IMR-90 (cell line): ENCODE data around the gene EEIG2. TPM values are rescaled to one million over a fixed set of nuclear protein-coding genes. Genes with fewer than 3 reads are reported as not detected.
"Not testable (repeated sequence)": the region's sequence is repeated elsewhere in the genome, so short reads cannot be mapped to it uniquely, and the experiment has no call there.

ENCODE experiments used
- ATAC-seq: fragments of 200-7000 bp; cut with Tn5 transposase; 2 replicates; pipeline ENCODE4 v1.9.1; 2020; ENCODE audit warnings: low read depth, mild to moderate bottlenecking, moderate library complexity
- BruUV-seq: library from RNA; stranded (reverse); fragments of 400-500 nt; replicated peaks from 2 replicates; lab custom pipeline; 2021; lab: Mats Ljungman, UMichigan
- CTCF ChIA-PET: fragments of 300-600 bp; formaldehyde crosslinking; extraction: SDS; loops from one replicate; lab custom pipeline; 2021; ENCODE audit warnings: antibody characterized with exemption; lab: Yijun Ruan, JAX
- POLR2A ChIA-PET: fragments of 300-600 bp; sonication (Branson Sonifier 250); formaldehyde crosslinking; loops from one replicate; lab custom pipeline; 2022; ENCODE audit warnings: antibody characterized with exemption; ENCODE audit not compliant: unreplicated experiment; lab: Charles Lee
- DNase-seq: peaks from one replicate; pipeline ENCODE4 v3.0.0; 2013
- H2AFZ ChIP-seq: replicated peaks from 2 replicates; pipeline ENCODE3; 2013; ENCODE audit warnings: low read length, mild to moderate bottlenecking; ENCODE audit not compliant: poor library complexity
- H2AK5ac ChIP-seq: 2 replicates; pipeline ENCODE4 v1.6.1; 2013; ENCODE audit warnings: low read depth, low read length, inconsistent platforms
- H2AK9ac ChIP-seq: replicated peaks from 2 replicates; pipeline ENCODE3; 2013; ENCODE audit warnings: mild to moderate bottlenecking, low read depth, low read length, moderate library complexity; ENCODE audit not compliant: poor library complexity
- H2BK120ac ChIP-seq: 2 replicates; pipeline ENCODE4 v1.6.1; 2013; ENCODE audit warnings: low read depth, low read length, inconsistent platforms
- H2BK15ac ChIP-seq: 3 replicates; pipeline ENCODE4 v1.6.1; 2013; ENCODE audit warnings: low read depth, low read length, inconsistent platforms
- H2BK20ac ChIP-seq: 2 replicates; pipeline ENCODE4 v1.6.1; 2013; ENCODE audit warnings: low read depth, mild to moderate bottlenecking, inconsistent platforms, low read length, moderate library complexity
- H2BK5ac ChIP-seq: 2 replicates; pipeline ENCODE4 v1.6.1; 2013; ENCODE audit warnings: mild to moderate bottlenecking, low read depth, low read length, inconsistent platforms; ENCODE audit not compliant: poor library complexity, severe bottlenecking
- H3K14ac ChIP-seq: replicated peaks from 2 replicates; pipeline ENCODE4 v1.6.1; 2013; ENCODE audit warnings: low read depth, low read length, inconsistent platforms
- H3K18ac ChIP-seq: 2 replicates; pipeline ENCODE4 v1.6.1; 2013; ENCODE audit warnings: low read depth, low read length, control low read depth
- H3K23ac ChIP-seq: 2 replicates; pipeline ENCODE4 v1.6.1; 2013; ENCODE audit warnings: low read depth, low read length, inconsistent platforms
- H3K27ac ChIP-seq: 2 replicates; pipeline ENCODE4 v1.5.1; 2013; ENCODE audit warnings: mild to moderate bottlenecking, control low read depth, low read length; ENCODE audit not compliant: insufficient read depth
- H3K27me3 ChIP-seq: 2 replicates; pipeline ENCODE4 v1.6.1; 2013; ENCODE audit warnings: low read length; ENCODE audit not compliant: control insufficient read depth, insufficient read depth
- H3K36me3 ChIP-seq: 2 replicates; pipeline ENCODE4 v1.6.1; 2013; ENCODE audit warnings: low read length, mixed read lengths; ENCODE audit not compliant: control insufficient read depth, insufficient read depth
- H3K4ac ChIP-seq: 2 replicates; pipeline ENCODE4 v1.6.1; 2013; ENCODE audit warnings: low read depth, low read length, inconsistent platforms
- H3K4me1 ChIP-seq: 2 replicates; pipeline ENCODE4 v1.6.1; 2013; ENCODE audit warnings: low read length, mixed read lengths; ENCODE audit not compliant: control insufficient read depth, insufficient read depth
- H3K4me2 ChIP-seq: 2 replicates; pipeline ENCODE4 v1.6.1; 2013; ENCODE audit warnings: low read depth, mild to moderate bottlenecking, control low read depth, low read length, moderate library complexity
- H3K4me3 ChIP-seq: 2 replicates; pipeline ENCODE4 v1.5.1; 2013; ENCODE audit warnings: low read depth, mild to moderate bottlenecking, control low read depth, low read length, moderate library complexity; ENCODE audit not compliant: insufficient read depth
- H3K56ac ChIP-seq: 2 replicates; pipeline ENCODE4 v1.6.1; 2013; ENCODE audit warnings: low read length, inconsistent platforms; ENCODE audit not compliant: insufficient read depth; ENCODE audit errors: extremely low read depth
- H3K79me1 ChIP-seq, 2 experiments: 2 replicates each; pipeline ENCODE4 v1.6.1; 2013; ENCODE audit warnings: low read length in 2 of 2, inconsistent platforms in 1 of 2, low read depth in 1 of 2
- H3K9ac ChIP-seq: 2 replicates; pipeline ENCODE4 v1.6.1; 2013; ENCODE audit warnings: low read depth, low read length, control low read depth
- H3K9me1 ChIP-seq: 2 replicates; pipeline ENCODE4 v1.6.1; 2013; ENCODE audit warnings: low read length, inconsistent platforms; ENCODE audit not compliant: insufficient read depth
- H3K9me3 ChIP-seq: 2 replicates; pipeline ENCODE4 v1.6.1; 2013; ENCODE audit warnings: low read length; ENCODE audit not compliant: control insufficient read depth, insufficient read depth
- H4K20me1 ChIP-seq: 2 replicates; pipeline ENCODE4 v1.6.1; 2013; ENCODE audit warnings: low read length, inconsistent platforms; ENCODE audit not compliant: insufficient read depth
- H4K5ac ChIP-seq: 2 replicates; pipeline ENCODE4 v1.6.1; 2013; ENCODE audit warnings: mild to moderate bottlenecking, low read depth, low read length, control low read depth
- H4K8ac ChIP-seq, 2 experiments: 2 replicates each; pipeline ENCODE4 v1.6.1; 2013; ENCODE audit warnings: low read depth in 2 of 2, low read length in 2 of 2, control low read depth in 1 of 2, inconsistent platforms in 1 of 2
- H4K91ac ChIP-seq: 2 replicates; pipeline ENCODE4 v1.6.1; 2013; ENCODE audit warnings: low read depth, low read length, inconsistent platforms; ENCODE audit not compliant: insufficient read depth
- WGBS, 2 experiments: methylation state at CpG; one replicate each; pipeline versions ENCODE4 v1.1.5 to v1.1.7; 2013; ENCODE audit warnings: missing lambda C conversion rate in 2 of 2; ENCODE audit not compliant: insufficient read length in 1 of 2; ENCODE audit errors: extremely low coverage in 2 of 2; 5-methylcytosine and 5-hydroxymethylcytosine counted together
- dilution Hi-C: fragments of 300-500 bp; cut with HindIII; formaldehyde crosslinking; loops from one replicate; pipeline ENCODE4 v1.14.3; 2018; ENCODE audit warnings: low sequenced_read_pairs; ENCODE audit not compliant: unreplicated experiment
- in situ Hi-C: fragments of 300-500 bp; cut with MboI; formaldehyde crosslinking; loops from 3 replicates; pipeline ENCODE4 v1.14.3; 2019; ENCODE audit warnings: low sequenced_read_pairs, inconsistent platforms, mixed read lengths
- intact Hi-C: fragments of 100-400 bp; cut with micrococcal nuclease; formaldehyde crosslinking; loops from 2 replicates; pipeline ENCODE4 v1.10.0; 2022
- polyA plus RNA-seq, 3 experiments: library from polyadenylated mRNA; depleted of rRNA; stranded (reverse); fragments of >200 nt; gene quantifications; 2 replicates each; pipeline ENCODE4 v1.2.3, GENCODE V29; 2012; ENCODE audit warnings: low replicate concordance in 1 of 3
- total RNA-seq: library from RNA; depleted of rRNA; stranded (reverse); fragments of >200 nt; gene quantifications from 2 replicates; pipeline ENCODE4 v1.2.3, GENCODE V29; 2012

Gene EEIG2
- total and polyA plus RNA-seq, 2 of the 4 experiments (the other 2 are of a cell fraction) = 1.7 to 4.8 TPM

GRCh38 chr1:108535315-108535897 is 24.5 kb upstream of the EEIG2 start:
- H3K18ac ChIP-seq, H2AFZ ChIP-seq, H2BK20ac ChIP-seq, H3K4ac ChIP-seq, H3K27me3 ChIP-seq, POLR2A ChIA-PET, ATAC-seq, H3K4me2 ChIP-seq, H3K9me1 ChIP-seq, H4K5ac ChIP-seq, H3K9me3 ChIP-seq, H3K27ac ChIP-seq, H3K9ac ChIP-seq, H2AK5ac ChIP-seq, H4K91ac ChIP-seq, H3K4me1 ChIP-seq, H4K20me1 ChIP-seq, H2BK5ac ChIP-seq, H2AK9ac ChIP-seq, intact Hi-C loops, H4K8ac ChIP-seq, in situ Hi-C loops, H3K4me3 ChIP-seq, H3K36me3 ChIP-seq, H3K79me1 ChIP-seq, H3K14ac ChIP-seq, DNase-seq, H2BK15ac ChIP-seq, CTCF ChIA-PET, H3K56ac ChIP-seq, H3K23ac ChIP-seq, BruUV-seq, dilution Hi-C loops, H2BK120ac ChIP-seq: not testable (repeated sequence)
- 33 to 100% methylated on average over 1 of the region's 6 CpGs for WGBS, 2 experiments

GRCh38 chr1:108536021-108536420 is 23.9 kb upstream of the EEIG2 start:
- H2AK9ac ChIP-seq, H3K9me1 ChIP-seq, BruUV-seq, H2BK120ac ChIP-seq, H3K9ac ChIP-seq, H3K18ac ChIP-seq, H3K9me3 ChIP-seq, in situ Hi-C loops, H4K8ac ChIP-seq, H3K23ac ChIP-seq, H3K27me3 ChIP-seq, H3K56ac ChIP-seq, H3K4me1 ChIP-seq, H3K4me2 ChIP-seq, H3K4me3 ChIP-seq, H2BK20ac ChIP-seq, H4K91ac ChIP-seq, H3K27ac ChIP-seq, CTCF ChIA-PET, intact Hi-C loops, ATAC-seq, H3K14ac ChIP-seq, H2AK5ac ChIP-seq, H3K79me1 ChIP-seq, DNase-seq, dilution Hi-C loops, H4K20me1 ChIP-seq, H2AFZ ChIP-seq, POLR2A ChIA-PET, H2BK5ac ChIP-seq, H3K36me3 ChIP-seq, H4K5ac ChIP-seq, H3K4ac ChIP-seq, H2BK15ac ChIP-seq: not testable (repeated sequence)
- WGBS, 2 experiments = 100% methylated on average over 1 of the region's 27 CpGs; no CpG with 5 or more reads in 1 of the 2 experiments
